ENCODE results near the gene FUT7. TPM values are rescaled to one million over a fixed set of nuclear protein-coding genes. Genes with fewer than 3 reads are reported as not detected.
A peak's percentile ranks its signal among the peaks of the same experiment; 100 is the strongest.

FUT7 gene
- total and polyA plus RNA-seq, 8 donors: 0.12 to 0.19 (median 0.18) TPM; not detected in 5

DNA sequence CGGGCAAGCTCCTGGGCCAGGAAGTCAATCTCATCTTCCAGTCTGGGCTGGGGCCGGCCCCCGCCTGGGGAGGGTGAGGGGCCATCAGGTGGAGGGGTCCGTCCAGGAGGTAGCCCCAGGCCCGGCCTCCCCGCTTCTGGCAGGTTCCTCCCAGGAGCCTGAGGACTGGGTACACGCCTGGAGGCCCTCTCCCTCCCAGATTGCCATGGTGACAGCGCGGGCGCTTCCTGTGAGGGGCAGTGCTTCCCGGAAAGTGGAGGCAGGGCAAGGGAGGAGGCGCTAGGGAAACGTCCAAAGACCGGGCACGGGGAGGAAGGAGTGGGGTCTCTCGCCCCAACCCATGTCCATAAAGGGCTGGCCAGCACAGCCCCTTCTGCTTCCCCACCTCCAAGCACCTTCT lies 9.2 kb upstream of the FUT7 start:
- no peak for FAIRE-seq
- no peak overlapping the region for H3K4me3 ChIP-seq
- peak in 1 of 4 donors; percentile 9 for ATAC-seq
- H3K9me3 ChIP-seq: no peaks in the 10 kb centered on the region
- H3K36me3 ChIP-seq: peaks cover 0 to 7% (median 0%) of the 10 kb centered on the region in 3 donors
- DNase-seq: no peak
- TF ChIP-seq, protein P1, sequence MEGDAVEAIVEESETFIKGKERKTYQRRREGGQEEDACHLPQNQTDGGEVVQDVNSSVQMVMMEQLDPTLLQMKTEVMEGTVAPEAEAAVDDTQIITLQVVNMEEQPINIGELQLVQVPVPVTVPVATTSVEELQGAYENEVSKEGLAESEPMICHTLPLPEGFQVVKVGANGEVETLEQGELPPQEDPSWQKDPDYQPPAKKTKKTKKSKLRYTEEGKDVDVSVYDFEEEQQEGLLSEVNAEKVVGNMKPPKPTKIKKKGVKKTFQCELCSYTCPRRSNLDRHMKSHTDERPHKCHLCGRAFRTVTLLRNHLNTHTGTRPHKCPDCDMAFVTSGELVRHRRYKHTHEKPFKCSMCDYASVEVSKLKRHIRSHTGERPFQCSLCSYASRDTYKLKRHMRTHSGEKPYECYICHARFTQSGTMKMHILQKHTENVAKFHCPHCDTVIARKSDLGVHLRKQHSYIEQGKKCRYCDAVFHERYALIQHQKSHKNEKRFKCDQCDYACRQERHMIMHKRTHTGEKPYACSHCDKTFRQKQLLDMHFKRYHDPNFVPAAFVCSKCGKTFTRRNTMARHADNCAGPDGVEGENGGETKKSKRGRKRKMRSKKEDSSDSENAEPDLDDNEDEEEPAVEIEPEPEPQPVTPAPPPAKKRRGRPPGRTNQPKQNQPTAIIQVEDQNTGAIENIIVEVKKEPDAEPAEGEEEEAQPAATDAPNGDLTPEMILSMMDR (IDR thresholded peaks at IDR 0.05): no peak
- no peak overlapping the region for H3K27ac ChIP-seq
- H3K27me3 ChIP-seq: no peaks in the 10 kb centered on the region
- intact Hi-C loops (cut with DNase I): no loop called here
- WGBS, 2 donors: 75 to 78% methylated on average over 15 to 16 of the region's 16 CpGs
- H3K4me1 ChIP-seq: peaks cover 5 to 16% (median 6%) of the 10 kb centered on the region in 3 donors

DNA sequence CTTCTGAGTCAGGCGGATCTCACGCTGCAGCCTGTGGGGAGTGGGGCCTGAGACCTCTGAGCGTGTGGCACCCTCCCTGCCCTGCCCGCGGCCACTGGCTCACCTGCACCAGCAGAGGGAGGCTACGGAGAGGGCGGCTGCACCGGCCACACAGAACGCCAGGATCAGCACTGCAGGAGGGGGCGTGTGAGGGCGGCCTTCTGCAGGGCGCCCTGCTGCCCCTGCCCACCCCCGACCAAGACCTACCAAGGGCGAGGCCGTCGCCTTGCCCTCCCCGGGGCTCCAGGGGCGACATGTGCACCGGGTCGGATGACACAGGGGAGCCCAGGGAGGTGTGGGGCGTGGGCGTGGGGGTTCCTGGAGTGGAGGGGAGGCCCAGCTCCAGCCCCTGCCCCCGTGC lies 8.7 kb upstream of the FUT7 start:
- 88 to 92% methylated on average over 23 of the region's 23 CpGs for WGBS, 2 donors
- ATAC-seq (no peak), FAIRE-seq (no peak), DNase-seq (no peak)
- Histone ChIP-seq H3K9me3 (no peaks in the 10 kb centered on the region), H3K4me3 (no peak overlapping the region), H3K27me3 (no peaks in the 10 kb centered on the region), H3K27ac (no peak overlapping the region), H3K4me1 (peaks cover 4 to 16% (median 5%) of the 10 kb centered on the region in 3 donors), H3K36me3 (peaks cover 0 to 7% (median 0%) of the 10 kb centered on the region in 3 donors)
- intact Hi-C loops (cut with DNase I): no loop called here
- TF ChIP-seq, protein P1 (IDR thresholded peaks at IDR 0.05): no peak

DNA sequence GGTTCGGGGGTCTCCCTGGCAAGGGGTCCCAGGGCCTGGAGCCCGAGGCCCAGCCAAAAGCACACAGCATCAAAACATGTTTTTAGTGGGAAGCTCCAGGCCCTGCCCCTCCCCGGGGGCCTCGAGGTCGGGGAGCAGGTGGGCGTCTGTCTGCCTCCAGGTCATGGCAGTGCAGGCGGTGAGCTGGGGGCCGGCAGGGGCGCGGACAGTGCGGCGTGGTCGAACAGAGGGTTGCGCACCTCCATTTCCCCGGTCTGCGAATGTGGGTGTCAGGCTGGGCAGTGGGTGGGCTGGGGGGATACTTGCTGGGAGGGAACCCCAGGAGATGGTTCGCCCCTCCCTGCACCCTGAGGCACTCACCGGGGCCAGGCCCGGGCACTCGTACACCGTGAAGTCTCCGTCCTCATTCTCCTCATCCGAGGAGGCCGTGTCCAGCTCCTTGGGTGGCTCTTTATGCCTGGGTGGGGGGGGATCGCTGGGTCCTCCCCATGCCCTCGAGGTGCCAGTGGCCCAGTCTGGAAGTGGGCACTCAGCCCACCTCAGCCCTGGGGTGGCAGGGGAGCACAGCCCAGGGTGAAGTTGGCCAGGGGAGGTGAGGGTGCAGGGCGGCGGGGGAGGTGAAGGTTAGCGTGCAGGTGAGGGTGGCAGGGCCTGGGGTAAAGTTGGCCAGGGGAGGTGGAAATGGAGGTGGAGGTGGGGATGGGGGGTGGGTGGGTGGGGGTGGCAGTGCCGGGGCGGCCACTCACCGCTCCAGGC lies 7.9 kb upstream of the FUT7 start:
- TF ChIP-seq, protein P1 (IDR thresholded peaks at IDR 0.05): no peak
- FAIRE-seq (no peak), ATAC-seq (no peak), DNase-seq (no peak)
- no peak overlapping the region for H3K27ac ChIP-seq
- intact Hi-C loops (cut with DNase I): loop anchor here in 2 of 3 donors (5.0 kb wide), 2 partner anchors 92 to 252 kb away; partner anchors contain the start of gene C8G (in 1 of the 2)
- H3K9me3 ChIP-seq: no peaks in the 10 kb centered on the region
- H3K4me3 ChIP-seq: no peak overlapping the region
- peaks cover under 1 to 11% (median 5%) of the 10 kb centered on the region in 3 donors for H3K4me1 ChIP-seq
- no peaks in the 10 kb centered on the region for H3K27me3 ChIP-seq
- 89 to 90% methylated on average over 28 to 32 of the region's 32 CpGs for WGBS, 2 donors
- peaks cover 0 to 7% (median 0%) of the 10 kb centered on the region in 3 donors for H3K36me3 ChIP-seq

DNA sequence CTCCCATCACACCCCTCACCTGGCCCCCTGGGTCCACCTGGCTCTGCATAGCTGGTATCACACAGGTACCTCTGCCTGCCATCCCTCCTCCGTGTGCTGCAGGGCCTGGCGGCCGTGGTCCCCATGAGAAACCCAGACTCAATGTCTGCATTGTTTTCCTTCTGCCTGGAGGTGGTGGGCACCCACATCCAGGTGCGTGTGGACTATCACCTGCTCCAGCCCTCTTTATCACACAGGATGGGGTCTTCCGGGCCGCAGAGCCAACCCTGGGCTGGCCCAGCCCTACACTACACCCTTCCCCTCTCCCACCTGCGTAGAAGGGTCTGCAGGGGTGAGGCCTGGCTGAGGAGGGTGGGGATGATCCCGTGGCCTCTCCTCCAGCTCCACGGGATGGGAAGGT lies 7.0 kb upstream of the FUT7 start:
- Histone ChIP-seq H3K27ac (no peak overlapping the region), H3K4me3 (no peak overlapping the region), H3K9me3 (no peaks in the 10 kb centered on the region), H3K36me3 (peaks cover 0 to 7% (median 0%) of the 10 kb centered on the region in 3 donors), H3K4me1 (peaks cover 0 to 2% (median 0%) of the 10 kb centered on the region in 3 donors), H3K27me3 (no peaks in the 10 kb centered on the region)
- intact Hi-C loops (cut with DNase I): loop anchor here in 2 of 3 donors (5.0 kb wide), 2 partner anchors 92 to 252 kb away; partner anchors contain the start of gene C8G (in 1 of the 2)
- 84 to 85% methylated on average over 9 of the region's 9 CpGs for WGBS, 2 donors
- no peak for FAIRE-seq
- DNase-seq: no peak
- TF ChIP-seq, protein P1 (IDR thresholded peaks at IDR 0.05): no peak
- ATAC-seq: no peak

DNA sequence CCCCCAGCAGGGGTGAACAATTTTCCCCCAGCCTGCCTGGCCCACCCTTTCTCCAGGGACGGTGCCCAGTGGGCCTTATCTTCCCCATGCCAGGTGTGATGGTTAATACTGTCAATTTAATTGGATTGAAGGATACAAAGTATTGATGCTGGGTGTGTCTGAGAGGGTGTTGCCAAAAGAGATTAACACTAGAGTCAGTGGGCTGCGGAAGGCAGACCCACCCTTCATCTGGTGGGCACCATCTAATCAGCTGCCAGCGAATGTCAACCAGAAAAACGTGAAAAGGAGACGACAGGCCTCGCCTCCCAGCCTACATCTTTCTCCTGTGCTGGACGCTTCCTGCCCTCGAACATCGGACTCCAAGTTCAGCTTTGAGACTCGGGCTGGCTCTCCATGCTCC lies 5.6 kb upstream of the FUT7 start:
- WGBS, 2 donors: 85 to 88% methylated on average over 10 of the region's 10 CpGs
- no peak overlapping the region for H3K27ac ChIP-seq
- no peak for FAIRE-seq

More for the DNA sequence above, 5.6 kb upstream of the FUT7 start:
- H3K4me1 ChIP-seq: no peaks in the 10 kb centered on the region
- no peaks in the 10 kb centered on the region for H3K9me3 ChIP-seq
- ATAC-seq: no peak
- intact Hi-C loops (cut with DNase I): loop anchor here in 2 of 3 donors (5.0 kb wide), 2 partner anchors 90 to 250 kb away; partner anchors contain the start of gene C8G (in 1 of the 2)
- no peak for DNase-seq
- H3K4me3 ChIP-seq: no peak overlapping the region
- H3K36me3 ChIP-seq: peaks cover 0 to 7% (median 0%) of the 10 kb centered on the region in 3 donors
- H3K27me3 ChIP-seq: no peaks in the 10 kb centered on the region
- TF ChIP-seq, protein P1 (IDR thresholded peaks at IDR 0.05): no peak

Data from pancreas (tissue), 10 donors.